B cell (primary cell): ENCODE data around the gene KRTAP5-2.

Source experiments
- EZH2 ChIP-seq: IDR thresholded peaks from 2 replicates; pipeline ENCODE4 v1.6.1; 2012; ENCODE audit warnings: borderline replicate concordance, low read depth, mild to moderate bottlenecking, moderate library complexity, low read length; ENCODE audit not compliant: insufficient read depth, poor library complexity, severe bottlenecking
- TF ChIP-seq, protein P1 (sequence below): fragments of 200-600 bp; IDR thresholded peaks from one replicate; pipeline ENCODE4 v1.8.0; 2022; ENCODE audit warnings: antibody characterized with exemption, mild to moderate bottlenecking

DNA sequence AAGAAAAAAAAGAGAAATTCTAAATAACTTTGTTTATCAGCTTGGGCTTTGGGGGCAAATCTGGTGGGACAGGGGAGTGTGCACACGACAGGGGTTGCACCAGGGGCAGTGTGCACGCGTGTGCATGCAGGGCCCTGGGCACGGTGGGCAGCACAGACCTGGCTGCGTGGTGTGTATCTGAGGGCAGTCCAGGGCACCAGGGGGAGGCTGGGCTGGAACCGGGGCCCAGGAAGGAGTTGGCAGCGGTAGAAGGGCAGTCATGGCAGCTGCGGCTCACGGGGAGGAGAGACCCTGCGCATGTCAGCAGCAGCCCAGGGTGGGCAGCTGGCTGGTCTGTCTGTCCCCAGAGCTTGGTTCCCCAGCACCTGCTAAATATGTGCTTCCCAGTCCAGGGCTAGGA, 35.8 kb upstream of the KRTAP5-2 start:
- TF ChIP-seq, protein P1, sequence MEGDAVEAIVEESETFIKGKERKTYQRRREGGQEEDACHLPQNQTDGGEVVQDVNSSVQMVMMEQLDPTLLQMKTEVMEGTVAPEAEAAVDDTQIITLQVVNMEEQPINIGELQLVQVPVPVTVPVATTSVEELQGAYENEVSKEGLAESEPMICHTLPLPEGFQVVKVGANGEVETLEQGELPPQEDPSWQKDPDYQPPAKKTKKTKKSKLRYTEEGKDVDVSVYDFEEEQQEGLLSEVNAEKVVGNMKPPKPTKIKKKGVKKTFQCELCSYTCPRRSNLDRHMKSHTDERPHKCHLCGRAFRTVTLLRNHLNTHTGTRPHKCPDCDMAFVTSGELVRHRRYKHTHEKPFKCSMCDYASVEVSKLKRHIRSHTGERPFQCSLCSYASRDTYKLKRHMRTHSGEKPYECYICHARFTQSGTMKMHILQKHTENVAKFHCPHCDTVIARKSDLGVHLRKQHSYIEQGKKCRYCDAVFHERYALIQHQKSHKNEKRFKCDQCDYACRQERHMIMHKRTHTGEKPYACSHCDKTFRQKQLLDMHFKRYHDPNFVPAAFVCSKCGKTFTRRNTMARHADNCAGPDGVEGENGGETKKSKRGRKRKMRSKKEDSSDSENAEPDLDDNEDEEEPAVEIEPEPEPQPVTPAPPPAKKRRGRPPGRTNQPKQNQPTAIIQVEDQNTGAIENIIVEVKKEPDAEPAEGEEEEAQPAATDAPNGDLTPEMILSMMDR, result no peak
- TF ChIP-seq EZH2, result no peak
